ENCODE measurements around the gene IP6K2.

DNA sequence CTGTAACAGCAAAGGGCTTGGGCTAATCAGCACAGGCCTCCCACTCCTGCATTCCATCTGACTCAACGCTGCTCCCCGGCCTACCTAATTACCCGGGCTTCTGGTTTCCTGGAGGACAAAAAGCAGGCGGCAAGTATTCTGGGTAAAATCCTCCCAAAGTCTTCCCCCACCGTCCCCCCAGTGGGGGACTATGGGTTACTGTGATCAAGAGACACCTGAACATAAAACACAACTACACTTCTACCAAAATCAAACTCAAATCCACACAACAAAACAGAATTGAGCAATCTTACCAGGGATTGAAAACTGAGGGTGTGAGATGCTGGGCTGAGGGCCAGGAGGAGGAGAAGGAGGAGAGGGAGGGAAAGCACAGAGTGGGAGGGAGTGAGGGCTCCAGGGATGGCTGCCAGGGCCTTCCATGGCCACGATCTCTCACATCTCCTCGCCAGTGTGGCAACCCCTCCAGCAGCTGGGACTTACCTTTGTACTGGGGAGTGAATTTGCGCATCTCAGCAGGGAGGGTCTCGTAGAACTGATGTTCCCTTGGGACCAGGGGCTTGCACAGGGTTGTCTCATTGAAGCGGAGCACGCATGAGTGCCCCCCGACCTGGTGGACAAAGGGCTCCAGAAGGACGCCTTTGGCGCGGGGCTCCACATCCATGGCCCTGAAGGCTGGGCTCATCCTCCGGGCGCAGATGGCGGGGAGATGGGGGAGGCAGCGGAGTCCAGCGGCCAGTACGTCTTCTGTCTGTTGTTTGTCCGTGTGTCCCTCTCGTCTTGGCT, 22.2 kb downstream of the IP6K2 start:
- TF ChIP-seq, protein P1, sequence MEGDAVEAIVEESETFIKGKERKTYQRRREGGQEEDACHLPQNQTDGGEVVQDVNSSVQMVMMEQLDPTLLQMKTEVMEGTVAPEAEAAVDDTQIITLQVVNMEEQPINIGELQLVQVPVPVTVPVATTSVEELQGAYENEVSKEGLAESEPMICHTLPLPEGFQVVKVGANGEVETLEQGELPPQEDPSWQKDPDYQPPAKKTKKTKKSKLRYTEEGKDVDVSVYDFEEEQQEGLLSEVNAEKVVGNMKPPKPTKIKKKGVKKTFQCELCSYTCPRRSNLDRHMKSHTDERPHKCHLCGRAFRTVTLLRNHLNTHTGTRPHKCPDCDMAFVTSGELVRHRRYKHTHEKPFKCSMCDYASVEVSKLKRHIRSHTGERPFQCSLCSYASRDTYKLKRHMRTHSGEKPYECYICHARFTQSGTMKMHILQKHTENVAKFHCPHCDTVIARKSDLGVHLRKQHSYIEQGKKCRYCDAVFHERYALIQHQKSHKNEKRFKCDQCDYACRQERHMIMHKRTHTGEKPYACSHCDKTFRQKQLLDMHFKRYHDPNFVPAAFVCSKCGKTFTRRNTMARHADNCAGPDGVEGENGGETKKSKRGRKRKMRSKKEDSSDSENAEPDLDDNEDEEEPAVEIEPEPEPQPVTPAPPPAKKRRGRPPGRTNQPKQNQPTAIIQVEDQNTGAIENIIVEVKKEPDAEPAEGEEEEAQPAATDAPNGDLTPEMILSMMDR (IDR thresholded peaks at IDR 0.05; ENCODE audit: low read depth, low read length, poor library complexity, severe bottlenecking), result no peak
- TF ChIP-seq EZH2phosphoT487 (IDR thresholded peaks at IDR 0.05; ENCODE audit: borderline replicate concordance, low read length), result no peak
